Activated CD8-positive, alpha-beta memory T cell treated with anti-CD3 and anti-CD28 coated beads, Interleukin-2, amount 50 U/mL, for 48 hours (primary cell): ENCODE results near the gene NFATC1.
"Not testable (repeated sequence)": the region's sequence is repeated elsewhere in the genome, so short reads cannot be mapped to it uniquely, and the experiment has no call there.

Experiments used
- DNase-seq: peaks from one replicate; pipeline ENCODE4 v3.0.0-alpha.2; 2020

Gene NFATC1

DNA sequence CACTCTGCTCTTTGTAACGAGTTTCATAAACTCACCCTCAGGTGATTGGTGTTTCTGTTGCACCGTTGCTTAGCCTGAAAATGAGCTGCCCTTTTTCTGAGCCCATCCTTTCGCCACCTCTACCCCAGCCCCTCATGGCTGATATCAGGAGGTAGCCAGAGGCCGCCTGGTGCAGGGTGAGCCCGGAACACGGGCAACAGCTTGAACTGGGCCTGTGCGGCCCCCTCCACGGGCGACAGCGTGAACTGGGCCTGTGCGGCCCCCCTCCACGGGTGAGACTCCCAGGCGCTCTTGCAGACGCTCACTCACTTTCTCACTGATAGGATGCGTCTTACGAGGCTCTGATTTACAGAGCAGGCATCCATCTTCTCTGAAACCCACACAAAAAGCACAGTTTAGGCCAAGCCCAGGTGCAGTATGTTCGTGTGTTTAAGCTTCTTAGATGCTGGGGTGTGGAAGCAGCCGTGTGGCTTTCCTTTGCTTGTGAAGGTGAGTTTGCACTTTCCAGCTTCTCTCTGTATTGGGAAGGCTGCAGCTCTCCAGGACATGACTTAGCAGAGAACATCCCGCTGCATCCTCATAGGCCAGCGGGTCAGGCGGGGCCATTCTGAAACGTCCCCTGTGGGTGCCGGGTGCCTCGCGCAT is 83.5 kb downstream of the NFATC1 start:
- DNase-seq = no peak

GRCh38 chr18:79479761-79480161 is 84.0 kb downstream of the NFATC1 start:
- DNase-seq = no peak

DNA sequence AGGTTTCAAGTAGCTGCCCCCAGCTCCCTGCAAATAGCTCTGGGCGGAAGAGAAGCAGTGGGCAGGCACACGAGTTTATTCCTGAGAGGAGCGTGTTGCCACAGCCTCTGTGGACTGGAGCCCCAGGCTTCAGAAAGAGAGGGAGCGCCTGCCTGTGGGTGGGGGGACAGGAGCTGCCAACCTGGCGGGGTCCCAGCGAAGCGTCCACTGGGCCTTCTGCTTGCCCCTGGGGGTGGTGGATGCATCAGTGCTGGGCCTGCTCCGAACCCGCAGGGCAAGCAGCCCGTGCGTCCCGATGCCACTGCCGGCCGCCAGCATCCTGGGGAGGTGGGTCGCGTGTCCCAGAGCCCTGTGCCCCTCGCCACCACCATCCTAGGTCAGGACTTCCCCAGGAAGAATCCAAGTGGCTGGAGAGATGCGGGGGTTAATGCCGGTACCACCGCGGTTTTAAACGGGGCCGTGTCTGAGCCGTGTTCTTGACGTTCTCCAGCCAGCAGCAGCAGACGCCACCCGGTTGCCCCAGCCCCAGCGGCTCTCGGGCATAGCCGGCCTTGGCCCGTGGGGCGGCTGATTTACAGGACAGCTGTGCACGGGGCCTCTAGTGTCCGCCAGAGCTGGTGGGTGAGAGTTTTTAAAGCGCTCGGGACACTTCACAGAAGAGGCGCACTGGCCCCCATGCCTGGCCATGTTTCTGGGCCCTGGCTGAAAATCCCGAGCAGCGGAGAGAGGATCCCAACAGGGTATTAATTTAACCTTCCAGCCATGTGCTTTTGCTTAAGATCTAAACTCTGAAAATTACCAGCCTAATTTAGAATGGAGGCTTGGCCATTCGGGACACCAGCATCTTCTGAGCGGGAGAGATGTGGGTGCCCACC is 84.7 kb downstream of the NFATC1 start:
- DNase-seq = no peak

DNA sequence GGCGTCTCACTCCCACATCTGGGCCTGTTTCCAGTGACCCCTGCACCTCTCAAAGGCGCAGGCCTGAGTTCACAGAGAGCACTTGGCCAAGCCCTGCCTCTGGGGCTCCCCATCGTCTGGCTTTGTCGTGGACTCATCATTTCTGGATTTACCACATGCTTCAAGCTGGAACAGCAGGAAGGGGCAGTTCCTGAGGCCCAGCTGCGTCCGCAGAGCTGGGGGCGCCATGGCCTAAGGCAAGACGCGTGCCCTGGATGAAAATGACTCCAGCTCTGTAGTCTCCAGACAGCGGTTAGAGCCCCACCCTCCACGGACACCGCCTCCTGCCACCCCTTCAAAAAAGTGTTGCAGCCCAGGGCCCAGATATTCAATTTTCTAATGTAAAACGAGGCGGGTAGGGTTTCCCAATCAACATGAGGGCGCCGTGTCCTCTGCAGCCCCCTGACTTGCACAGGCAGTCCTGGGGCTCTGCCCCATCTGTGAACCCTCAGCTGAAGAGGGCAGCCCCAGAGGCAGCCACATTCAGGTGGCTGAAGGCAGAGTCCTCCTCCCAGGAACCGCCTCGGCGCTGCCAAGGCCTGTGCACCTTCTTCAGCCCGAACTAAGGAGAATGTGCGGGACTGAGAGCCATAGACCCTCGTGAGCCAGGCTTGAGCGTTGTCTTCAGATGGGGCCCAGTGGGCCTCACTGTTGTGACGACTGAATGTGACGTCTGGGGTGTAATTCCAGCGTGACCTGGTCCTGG is 85.5 kb downstream of the NFATC1 start:
- DNase-seq = no peak

GRCh38 chr18:79483393-79483792 is 87.7 kb downstream of the NFATC1 start:
- DNase-seq = not testable (repeated sequence)

DNA sequence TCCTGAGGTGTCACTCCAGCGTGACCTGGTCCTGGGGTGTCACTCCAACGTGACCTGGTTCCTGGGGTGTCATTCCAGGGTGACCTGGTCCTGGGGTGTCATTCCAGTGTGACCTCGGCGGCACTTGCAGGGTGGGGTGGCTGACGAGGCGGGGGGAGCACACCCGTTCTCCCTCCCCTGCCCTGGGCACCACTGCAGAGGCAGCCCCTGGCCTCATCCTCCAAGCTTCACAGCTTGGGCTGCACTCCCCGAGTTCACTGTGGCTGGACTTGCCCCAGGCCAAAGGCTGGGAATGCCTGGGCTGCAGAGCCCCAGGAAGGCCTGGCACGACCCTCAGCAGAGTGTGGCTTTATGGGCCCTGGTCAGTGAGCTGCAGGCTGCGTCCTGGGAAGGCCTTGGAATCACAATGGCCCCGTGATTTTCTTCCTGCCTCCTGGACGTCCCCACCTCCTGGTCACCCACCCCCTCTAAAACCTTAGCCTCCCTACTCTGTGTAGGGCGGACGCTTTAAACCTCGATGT is 88.3 kb downstream of the NFATC1 start:
- DNase-seq = no peak

DNA sequence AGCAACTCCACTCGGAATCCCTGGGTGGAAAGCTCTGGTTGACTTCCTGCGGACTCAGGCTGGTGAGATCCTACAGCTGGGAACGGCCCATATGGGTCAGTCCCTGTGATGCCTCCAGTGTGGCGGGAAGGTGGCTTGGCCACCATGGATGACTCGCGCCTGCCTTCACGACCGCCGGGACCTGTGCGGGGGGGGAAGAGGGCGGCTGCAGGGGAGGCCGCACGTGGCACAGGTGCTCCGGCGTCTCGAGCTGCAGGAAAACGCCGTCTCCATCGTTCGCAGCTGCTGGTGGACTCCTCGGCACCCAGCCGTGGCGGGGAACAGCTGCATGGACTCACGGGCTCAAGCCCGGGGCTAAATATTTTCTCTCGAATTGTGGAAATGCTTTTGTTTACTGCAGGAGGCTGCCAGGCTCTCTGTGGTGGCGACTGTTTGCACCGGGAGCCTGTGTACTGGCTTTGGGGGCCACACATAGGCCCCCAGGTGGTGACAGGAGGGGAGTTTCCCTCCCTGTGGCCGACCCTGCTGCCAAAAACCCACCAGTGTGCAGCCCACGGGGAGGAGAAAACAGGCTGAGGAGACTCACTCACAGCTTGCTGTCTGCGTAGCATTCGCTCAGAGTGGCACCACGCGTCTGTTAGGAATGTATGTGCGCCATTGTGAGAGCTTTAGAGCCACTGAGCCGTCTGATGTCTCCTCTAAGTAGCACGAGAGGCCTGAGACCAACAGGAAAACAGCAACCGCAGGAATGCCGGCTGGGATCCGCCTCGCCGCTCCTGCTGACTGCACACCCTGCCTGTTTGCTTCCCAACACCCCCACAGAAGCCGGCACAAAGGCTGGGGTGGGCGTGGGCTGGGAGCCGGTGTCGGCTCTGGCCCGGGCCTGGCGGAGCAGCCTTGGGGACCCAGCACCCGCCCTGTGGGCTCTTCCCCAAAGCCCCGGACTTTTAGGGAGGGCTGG is 89.2 kb downstream of the NFATC1 start:
- DNase-seq = no peak

DNA sequence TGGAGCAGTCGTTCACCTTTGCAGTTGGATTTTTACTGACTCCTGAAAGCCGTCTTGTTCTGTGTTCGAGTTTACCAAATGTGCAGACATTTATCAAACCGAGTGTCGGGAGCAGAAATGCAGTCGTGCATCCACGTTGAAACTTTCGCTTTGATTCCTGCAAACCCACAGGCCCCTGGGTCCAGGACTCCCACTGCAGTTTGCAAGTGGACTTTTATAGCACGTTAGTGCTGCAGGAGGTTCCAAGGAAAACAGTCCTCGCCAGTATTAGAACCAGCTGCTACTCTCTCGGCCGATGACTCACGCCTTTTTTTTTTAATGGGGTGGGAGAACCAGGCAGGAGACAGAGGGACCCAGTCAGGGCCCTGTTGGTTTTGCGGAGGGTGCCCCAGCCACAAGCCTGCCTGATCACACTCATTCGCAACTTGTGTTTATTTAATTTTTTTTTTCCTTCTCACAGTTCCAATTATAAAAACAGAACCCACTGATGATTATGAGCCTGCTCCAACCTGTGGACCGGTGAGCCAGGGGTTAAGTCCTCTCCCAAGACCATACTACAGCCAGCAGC is 90.1 kb downstream of the NFATC1 start:
- DNase-seq = no peak

DNA sequence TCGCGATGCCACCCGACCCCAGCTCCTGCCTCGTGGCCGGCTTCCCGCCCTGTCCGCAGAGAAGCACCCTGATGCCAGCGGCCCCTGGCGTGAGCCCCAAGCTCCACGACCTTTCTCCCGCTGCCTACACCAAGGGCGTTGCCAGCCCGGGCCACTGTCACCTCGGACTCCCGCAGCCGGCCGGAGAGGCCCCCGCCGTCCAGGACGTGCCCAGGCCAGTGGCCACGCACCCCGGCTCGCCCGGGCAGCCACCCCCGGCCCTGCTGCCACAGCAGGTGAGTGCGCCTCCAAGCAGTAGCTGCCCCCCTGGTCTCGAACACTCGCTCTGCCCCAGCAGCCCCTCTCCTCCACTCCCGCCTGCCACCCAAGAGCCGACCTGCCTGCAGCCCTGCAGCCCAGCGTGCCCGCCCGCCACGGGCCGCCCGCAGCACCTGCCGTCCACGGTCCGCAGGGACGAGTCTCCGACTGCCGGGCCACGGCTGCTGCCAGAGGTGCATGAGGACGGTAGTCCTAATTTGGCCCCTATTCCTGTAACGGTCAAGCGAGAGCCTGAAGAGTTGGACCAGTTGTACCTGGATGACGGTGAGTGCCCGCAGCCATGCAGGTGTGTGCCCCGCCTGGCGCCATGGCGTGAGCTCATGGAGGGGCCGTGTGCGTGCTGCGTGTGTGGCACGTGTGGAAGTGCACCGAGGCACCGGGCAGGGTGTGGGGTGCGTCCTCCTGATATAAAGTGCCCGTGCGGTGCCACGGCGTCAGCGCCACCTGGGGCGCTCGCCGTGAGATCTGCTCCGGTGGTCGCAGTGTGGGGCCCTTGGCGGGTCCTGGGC is 90.8 kb downstream of the NFATC1 start:
- DNase-seq = no peak

GRCh38 chr18:79487183-79487800 is 91.6 kb downstream of the NFATC1 start:
- DNase-seq = no peak

DNA sequence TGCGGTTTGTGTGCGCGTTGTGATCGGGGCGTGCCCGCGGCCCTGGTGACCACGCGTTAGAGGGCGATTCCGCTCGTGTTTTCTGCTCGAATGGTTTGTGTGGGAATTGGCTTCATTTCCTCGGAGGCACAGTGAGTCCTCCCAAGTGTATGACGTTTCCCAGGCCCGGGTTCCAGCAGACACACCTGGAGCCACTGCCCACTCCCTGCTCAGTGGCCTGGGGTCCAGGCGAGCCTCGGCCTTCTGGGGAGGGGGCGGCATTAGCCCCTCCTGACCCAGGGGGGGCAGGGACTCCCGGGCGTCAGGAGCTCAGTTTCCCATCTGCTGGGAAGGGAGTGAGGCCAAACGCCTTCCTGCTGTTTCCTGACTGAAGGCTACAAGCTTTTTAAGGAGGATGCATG is 92.1 kb downstream of the NFATC1 start:
- DNase-seq = no peak

DNA sequence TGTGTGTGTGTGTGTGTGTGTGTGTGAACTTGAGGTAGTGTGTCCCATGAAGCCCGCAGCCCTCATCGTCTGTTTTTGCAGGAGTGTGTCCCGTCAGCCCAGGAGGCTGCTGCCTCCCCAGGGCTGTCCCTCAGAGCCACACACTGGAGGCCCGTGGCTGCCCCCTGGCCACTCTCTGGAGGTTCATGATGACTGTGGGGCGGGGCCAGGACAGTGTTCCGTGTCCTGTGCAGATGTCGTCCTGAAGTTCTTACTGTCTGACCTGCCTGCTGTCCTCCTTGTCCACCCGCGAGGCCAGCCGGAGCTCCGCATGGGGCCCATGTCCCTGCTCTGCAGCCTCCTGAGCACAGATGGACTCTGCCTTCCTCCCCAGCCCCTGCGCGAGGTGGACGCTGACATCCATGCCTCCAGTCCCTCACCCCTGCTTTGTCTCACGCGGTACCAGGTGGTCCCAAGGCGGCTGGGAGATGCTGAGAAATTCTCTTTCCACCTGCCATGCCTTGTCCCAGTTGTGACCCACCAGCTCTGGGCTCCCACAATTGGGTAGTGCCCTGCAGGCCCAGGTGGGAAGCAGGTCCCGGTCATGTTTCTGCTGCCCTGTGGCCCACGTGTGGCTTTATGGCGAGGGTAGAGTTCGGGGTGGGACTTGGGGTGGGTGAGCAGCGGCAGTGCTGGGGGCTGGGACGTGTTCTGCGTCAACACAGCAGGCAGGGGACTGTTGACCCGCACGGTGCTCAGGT is 92.8 kb downstream of the NFATC1 start:
- DNase-seq = no peak

DNA sequence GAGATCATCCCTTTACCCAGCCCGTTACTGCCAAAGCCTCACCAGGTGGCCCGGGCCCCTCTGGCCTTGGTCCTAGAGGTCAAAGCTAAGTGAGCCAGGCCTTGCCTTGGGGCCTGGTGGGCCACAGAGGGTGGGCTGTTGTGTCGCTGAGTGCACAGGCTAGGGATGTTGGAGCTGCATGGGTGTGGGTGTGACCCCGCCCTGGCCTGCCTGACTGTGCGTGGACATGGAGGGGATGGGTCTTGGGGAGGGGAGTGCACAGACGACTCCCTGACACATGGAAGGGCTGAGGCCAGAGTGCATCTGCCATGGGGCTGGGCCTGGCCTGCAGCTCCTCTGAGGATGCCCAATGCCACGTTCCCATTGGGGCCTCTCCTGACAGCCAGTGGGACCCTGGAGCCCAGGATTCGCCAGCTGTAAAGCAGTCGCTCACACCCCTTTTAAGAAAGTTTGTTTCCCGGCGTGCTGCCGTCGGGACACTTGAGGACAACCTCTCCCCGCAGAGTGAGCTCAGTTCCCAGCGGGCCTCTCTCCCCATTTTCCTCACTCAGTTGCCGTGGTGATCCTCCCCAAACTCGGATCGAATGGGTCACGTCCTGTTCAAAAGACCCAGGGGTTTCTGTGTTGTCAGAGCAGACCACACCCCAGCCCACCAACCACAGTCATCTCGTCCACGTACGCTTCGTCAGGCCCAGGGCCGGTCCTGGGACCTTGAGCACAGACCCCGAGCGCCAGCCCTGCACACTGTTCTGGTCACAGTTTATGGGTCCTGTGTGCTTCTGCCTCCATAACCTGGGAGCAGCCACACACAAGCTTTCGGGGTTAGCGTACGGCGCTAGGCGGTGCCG is 93.5 kb downstream of the NFATC1 start:
- DNase-seq = no peak

DNA sequence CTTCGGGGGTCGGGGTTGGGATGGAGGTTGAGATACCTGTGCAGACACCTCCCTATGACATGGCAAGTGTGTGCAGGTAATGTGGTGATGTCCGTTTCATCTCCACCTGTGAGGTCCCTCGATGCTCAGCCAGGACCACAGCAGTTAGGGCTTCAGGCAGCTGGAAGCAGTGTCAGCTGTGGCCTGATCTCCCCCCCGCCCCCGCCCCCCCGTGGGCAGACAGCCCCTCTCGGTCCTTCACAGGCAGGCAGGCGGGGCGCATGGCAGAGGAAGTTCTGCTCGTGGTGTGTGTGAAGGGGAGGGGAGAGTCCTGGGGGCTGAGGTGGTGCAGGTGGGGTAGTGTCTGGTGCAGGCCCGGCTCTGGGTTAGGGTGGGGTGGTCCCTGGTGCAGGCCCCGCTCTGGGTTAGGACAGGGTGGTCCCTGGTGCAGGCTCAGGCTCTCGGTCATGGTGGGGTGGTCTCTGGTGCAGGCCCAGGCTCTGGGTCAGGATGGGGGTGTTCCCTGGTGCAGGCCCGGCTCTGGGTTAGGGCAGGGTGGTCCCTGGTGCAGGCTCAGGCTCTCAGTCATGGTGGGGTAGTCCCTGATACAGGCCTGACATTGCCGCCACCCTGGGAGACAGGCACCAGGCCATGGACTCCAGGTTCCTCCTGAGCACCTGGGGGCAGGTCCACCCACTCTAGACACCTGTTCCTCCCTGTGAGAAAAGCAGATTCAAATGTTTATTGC is 94.3 kb downstream of the NFATC1 start:
- DNase-seq = no peak

DNA sequence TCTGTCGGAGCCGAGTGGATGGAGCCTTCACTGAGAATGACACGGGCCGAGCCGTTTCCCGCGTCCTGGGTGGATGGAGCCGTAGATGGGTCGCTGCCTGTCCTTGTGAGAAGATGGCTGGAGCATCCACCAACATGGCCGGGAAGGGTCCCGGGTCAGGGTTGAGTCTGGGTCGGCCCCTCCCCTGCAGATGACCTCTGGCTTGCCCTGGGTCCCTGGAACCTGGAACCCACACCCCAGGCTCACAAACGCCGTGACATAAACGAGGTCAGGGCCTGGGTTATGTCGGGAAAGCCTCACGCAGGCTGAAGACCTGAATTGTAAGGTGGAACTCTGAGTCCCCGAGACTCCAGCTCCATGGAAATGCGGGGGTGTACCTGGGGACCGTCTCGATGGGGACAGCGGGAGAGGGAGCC is 94.9 kb downstream of the NFATC1 start:
- no peak for DNase-seq

DNA sequence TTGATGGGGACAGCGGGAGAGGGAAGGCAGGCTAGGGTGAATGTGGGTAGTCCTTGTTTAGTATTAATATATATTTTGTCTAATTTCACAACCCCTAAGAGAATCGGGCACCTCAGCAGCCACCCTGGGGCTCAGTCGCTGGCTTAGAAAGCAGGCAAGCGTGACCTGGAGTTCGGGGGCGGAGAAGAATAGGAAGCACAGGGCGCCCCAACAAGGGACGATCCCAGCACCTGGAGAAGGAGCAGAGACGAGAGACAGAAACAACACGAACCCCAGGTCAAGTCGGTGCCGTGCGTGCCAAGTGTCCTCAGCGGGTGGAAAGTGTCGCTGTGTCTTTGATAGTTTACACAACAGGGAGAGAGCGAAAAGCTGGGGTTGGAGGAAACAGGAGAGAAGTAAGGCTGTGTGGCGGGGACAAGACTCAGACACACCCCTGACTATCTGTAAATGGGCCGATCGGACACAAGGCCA is 95.4 kb downstream of the NFATC1 start:
- no peak for DNase-seq

GRCh38 chr18:79493211-79493800 is 97.6 kb downstream of the NFATC1 start:
- DNase-seq = no peak
